ENCODE results near the gene THRSP. TPM values are rescaled to one million over a fixed set of nuclear protein-coding genes. Genes with fewer than 3 reads are reported as not detected.
A peak's percentile ranks its signal among the peaks of the same experiment; 100 is the strongest.

The THRSP gene
- total RNA-seq, 2 experiments from 2014 or later = not detected

DNA sequence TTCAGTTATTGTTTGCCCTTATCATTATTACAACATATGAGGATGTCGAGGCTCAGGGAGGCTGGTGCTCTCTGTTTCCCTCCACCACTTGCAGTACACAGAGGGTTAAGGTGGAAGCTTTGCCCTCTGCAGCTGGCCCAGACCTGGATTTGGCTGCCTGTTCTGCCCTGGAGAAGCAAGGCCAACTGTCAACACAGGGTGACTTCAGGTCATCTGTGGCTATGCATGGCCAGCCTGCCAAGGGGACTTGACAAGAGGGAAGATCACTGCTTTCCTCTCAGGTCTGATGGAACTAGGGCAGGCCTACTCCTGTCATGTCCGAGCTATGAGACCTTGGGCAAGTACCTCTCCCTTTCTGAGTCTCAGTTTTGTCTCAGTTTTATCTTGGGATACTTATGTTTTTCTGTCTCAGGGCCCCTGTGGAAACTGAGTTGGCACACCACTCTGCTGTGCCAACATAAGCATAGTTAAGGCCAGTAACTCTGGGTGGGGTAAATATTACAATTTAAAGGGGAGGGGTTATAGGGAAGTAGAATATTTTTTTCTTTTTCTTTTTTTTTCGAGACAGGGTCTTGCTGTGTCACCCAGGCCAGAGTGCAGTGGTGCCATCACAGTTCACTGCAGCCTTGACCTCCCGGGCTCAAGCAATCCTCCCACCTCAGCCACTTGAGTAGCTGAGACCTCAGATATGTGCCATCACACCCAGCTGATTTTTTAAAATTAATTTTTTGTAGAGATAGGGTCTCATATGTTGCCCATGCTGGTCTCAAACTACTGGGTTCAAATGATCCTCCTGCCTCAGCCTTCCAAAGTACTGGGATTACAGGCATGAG, 2.4 kb upstream of the THRSP start:
- Mint-ChIP-seq H3K27ac (no peak overlapping the region), H3K9me3 (no peaks in the 10 kb centered on the region), H3K4me1 (no peaks in the 10 kb centered on the region), H3K27me3 (no peaks in the 10 kb centered on the region), H3K36me3 (ENCODE audit: low read depth) (peaks cover 6% of the 10 kb centered on the region), H3K4me3 (no peak overlapping the region)
- no peak for DNase-seq
- ChIA-PET CTCF (interaction anchor here (0.6 to 1.1 kb wide), 3 partner anchors 15 to 503 kb away, joined by 3 to 6 read pairs (median 5); no protein-coding TSS in a partner anchor), POLR2A (no interaction called here)

DNA sequence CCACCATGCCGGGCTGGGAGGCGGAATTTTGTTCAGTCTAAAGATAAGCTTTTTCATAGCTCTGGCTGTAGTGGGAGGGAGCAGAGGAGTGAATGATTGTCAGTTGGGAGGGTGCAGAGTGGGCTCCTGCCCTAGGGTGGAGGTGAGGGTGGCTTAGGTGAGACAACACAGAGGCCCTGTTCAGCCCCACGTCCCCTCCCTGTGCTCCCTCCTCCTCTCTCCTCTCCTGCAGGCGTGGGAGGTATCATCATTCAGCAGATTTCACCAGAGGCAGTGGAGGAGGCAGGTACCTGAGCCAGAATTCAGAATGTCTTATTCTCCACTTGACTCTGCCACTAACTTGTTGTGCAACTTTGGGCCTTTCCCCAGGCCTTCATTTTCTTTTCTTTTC, 1.7 kb upstream of the THRSP start:
- Mint-ChIP-seq H3K27ac (no peak overlapping the region), H3K36me3 (ENCODE audit: low read depth) (peaks cover 6% of the 10 kb centered on the region), H3K27me3 (no peaks in the 10 kb centered on the region), H3K4me3 (no peak overlapping the region), H3K9me3 (no peaks in the 10 kb centered on the region), H3K4me1 (no peaks in the 10 kb centered on the region)
- ChIA-PET POLR2A (no interaction called here), CTCF (interaction anchor here (0.6 kb wide), 1 partner anchor 134 kb away, joined by 5 read pairs; no protein-coding TSS in a partner anchor)
- no peak for DNase-seq

DNA sequence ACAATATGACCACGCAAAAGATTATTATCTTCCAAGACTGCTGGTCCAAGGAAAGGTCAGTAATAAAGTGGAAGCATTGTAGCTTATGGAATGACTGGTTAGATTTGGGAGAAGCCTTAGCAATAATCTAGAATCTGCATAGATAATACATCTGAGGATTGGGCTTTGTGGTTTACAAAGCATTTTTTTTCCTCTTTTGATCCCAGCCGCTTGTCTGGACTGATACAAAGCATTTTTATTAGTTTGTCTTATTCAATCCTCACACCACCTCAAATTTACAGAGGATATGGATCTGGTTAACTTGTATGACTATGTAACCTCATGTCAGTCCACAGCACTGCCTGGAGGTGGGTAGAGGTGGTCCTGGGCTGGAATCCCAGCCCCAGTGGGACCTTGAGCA, 990 bp upstream of the THRSP start:
- Mint-ChIP-seq H3K27me3 (no peaks in the 10 kb centered on the region), H3K27ac (no peak overlapping the region), H3K4me1 (no peaks in the 10 kb centered on the region), H3K36me3 (ENCODE audit: low read depth) (peaks cover 12% of the 10 kb centered on the region), H3K9me3 (no peaks in the 10 kb centered on the region), H3K4me3 (no peak overlapping the region)
- POLR2A ChIA-PET = no interaction called here
- no peak for DNase-seq
- CTCF ChIA-PET = interaction anchor here (1.0 kb wide), 1 partner anchor 13 kb away, joined by 3 read pairs; no protein-coding TSS in a partner anchor

DNA sequence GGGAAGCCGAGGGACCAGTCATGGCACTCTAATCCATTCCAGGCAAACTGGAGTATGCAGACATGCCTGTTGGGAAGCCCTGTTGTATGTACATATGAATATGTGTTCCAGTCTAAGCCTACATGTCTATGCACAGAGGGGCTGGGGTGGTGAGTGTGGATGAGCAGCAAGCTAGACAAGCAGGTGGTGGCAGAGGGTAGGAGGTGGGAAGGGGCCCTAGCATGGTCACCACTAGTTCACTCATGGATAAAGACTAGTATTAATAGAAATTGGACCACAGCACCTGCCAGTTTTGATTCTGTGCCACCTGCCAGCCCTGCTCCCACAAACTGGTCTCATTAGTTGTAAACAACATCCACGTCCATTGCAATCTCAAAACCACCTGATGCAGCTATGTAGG, 1.5 kb downstream of the THRSP start:
- no peaks in the 10 kb centered on the region for H3K9me3 Mint-ChIP-seq
- no peak for DNase-seq
- ChIA-PET POLR2A (no interaction called here), CTCF (interaction anchor here (0.8 to 1.0 kb wide), 2 partner anchors 14 to 19 kb away, joined by 3 to 4 read pairs; no protein-coding TSS in a partner anchor)
- no peaks in the 10 kb centered on the region for H3K27me3 Mint-ChIP-seq
- no peak overlapping the region for H3K4me3 Mint-ChIP-seq
- no peak overlapping the region for H3K27ac Mint-ChIP-seq
- peaks cover 31% of the 10 kb centered on the region for H3K36me3 Mint-ChIP-seq (ENCODE audit: low read depth)
- peaks cover 1% of the 10 kb centered on the region for H3K4me1 Mint-ChIP-seq

DNA sequence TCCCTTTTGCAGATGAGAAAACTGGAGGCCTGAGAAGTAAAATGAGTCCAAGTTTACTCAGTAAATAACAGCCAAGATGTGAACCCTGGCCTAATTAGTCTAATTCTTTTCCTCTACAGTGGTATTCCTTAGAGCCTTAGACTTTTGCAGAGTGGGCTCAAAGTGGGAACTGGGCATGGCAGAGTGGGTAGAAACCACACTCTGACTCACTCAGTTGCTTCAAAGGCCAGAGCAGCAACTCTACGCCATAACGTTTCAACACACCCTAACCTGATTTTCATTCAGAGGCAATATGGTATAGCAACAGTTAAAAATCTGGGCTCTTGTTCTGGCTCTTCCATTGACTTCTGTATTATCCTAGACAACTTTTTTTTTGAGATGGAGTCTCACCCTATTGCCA, 2.8 kb downstream of the THRSP start:
- no peaks in the 10 kb centered on the region for H3K27me3 Mint-ChIP-seq
- peaks cover 1% of the 10 kb centered on the region for H3K4me1 Mint-ChIP-seq
- H3K9me3 Mint-ChIP-seq = no peaks in the 10 kb centered on the region
- ChIA-PET CTCF (interaction anchor here (0.8 to 1.2 kb wide), 3 partner anchors 16 to 122 kb away, joined by 3 read pairs; partner anchors contain the start of gene KCTD21), POLR2A (no interaction called here)
- DNase-seq = no peak
- peaks cover 39% of the 10 kb centered on the region for H3K36me3 Mint-ChIP-seq (ENCODE audit: low read depth)
- no peak overlapping the region for H3K27ac Mint-ChIP-seq
- no peak overlapping the region for H3K4me3 Mint-ChIP-seq

DNA sequence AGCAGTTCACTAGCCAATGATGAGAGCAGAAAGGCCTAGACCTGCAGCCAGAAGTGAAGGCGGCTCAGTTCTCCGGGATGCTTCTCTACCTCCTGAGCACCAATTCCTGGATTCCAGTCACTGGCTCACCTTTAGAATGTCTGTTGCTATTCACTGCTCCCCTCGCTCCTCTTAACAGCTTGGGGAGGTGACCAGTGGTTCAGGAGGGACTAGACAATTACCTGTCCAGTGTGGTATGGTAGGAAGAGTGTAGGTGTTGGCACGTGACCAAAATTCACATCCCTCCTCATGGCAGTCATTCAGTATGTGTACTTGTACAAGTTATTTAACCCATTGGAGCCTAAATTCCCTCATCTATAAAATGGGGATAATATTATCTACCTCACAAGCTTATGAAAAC, 4.0 kb downstream of the THRSP start:
- Mint-ChIP-seq H3K4me3 (no peak overlapping the region), H3K4me1 (peaks cover 5% of the 10 kb centered on the region), H3K27me3 (no peaks in the 10 kb centered on the region), H3K36me3 (ENCODE audit: low read depth) (peaks cover 49% of the 10 kb centered on the region), H3K27ac (no peak overlapping the region), H3K9me3 (no peaks in the 10 kb centered on the region)
- DNase-seq = no peak
- ChIA-PET CTCF (interaction anchor here (1.3 to 2.8 kb wide), 2 partner anchors 11 to 497 kb away, joined by 4 to 10 read pairs; no protein-coding TSS in a partner anchor), POLR2A (no interaction called here)

DNA sequence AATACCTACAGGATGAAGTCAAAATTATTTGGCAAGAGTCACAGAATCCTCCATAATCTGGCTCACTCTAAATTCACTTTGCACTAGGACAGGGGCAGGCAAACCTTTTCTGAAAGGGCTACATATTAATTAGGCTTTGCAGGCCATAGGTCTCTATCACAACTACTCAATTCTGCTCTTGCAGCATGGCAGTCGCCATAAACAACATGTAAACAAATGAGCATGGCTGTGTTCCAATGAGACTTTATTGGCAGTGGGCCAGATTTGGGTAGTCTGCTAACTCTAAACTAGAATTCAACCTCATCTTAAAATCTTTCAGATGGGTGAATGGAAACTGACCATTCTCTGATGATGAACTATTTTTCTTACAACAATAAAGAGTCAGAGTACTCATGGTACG, 5.8 kb downstream of the THRSP start:
- no peak overlapping the region for H3K4me3 Mint-ChIP-seq
- H3K27me3 Mint-ChIP-seq = no peaks in the 10 kb centered on the region
- POLR2A ChIA-PET = no interaction called here
- peaks cover 7% of the 10 kb centered on the region for H3K4me1 Mint-ChIP-seq
- DNase-seq = no peak
- H3K36me3 Mint-ChIP-seq (ENCODE audit: low read depth) = peaks cover 52% of the 10 kb centered on the region
- H3K27ac Mint-ChIP-seq = no peak overlapping the region
- CTCF ChIA-PET = interaction anchor here (2.8 kb wide), 1 partner anchor 9 kb away, joined by 10 read pairs; no protein-coding TSS in a partner anchor
- H3K9me3 Mint-ChIP-seq = no peaks in the 10 kb centered on the region

DNA sequence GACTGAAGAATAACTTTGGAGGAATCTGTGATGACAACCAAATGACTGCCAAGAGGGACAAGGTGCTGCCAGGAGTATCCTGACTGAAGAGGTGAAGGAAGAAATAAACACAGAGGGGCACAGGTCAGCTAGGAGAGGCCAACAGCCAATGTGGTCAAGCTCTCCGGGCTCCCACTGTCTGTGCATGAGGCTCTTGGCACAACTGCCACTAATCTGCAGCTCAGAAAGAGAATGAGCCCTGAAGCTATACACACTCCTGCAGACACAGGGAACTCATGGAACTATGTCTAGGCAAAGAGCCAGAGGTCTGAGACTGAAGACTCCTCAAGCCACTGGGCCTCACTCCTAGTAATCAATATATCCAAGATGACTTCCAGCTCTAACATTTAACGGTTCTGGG, 7.0 kb downstream of the THRSP start:
- H3K9me3 Mint-ChIP-seq = no peaks in the 10 kb centered on the region
- CTCF ChIA-PET = interaction anchor here (1.2 kb wide), 1 partner anchor 9 kb away, joined by 4 read pairs; the partner anchor contains the start of gene NDUFC2
- POLR2A ChIA-PET = no interaction called here

DNA sequence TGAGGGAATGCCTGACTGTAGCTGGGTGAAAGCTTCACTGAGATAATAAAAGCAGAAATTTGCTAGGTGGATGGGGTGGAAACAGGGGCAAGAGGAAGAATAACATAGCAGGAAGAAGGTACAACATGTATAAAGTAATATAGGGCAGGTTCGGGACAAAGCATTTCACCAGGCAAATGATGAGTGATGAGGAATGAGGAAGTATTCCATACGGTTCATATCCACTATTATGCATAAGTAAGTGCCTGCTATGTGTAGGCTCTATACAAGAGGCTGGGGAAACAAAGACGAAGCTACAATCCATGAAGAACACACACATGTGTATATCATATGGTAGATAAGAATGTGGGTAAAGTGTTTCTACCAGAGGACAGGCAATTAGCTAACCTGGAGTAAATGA, 8.1 kb downstream of the THRSP start:
- CTCF ChIA-PET = interaction anchor here (0.5 to 0.8 kb wide), 2 partner anchors 9 to 1207 kb away, joined by 3 to 6 read pairs; no protein-coding TSS in a partner anchor
- peaks cover 61% of the 10 kb centered on the region for H3K36me3 Mint-ChIP-seq (ENCODE audit: low read depth)
- POLR2A ChIA-PET = no interaction called here

More for the DNA sequence above, 7.0 kb downstream of the THRSP start:
- Mint-ChIP-seq H3K27me3 (no peaks in the 10 kb centered on the region), H3K36me3 (ENCODE audit: low read depth) (peaks cover 52% of the 10 kb centered on the region), H3K4me3 (no peak overlapping the region), H3K4me1 (peaks cover 13% of the 10 kb centered on the region), H3K27ac (no peak overlapping the region)
- no peak for DNase-seq

DNA sequence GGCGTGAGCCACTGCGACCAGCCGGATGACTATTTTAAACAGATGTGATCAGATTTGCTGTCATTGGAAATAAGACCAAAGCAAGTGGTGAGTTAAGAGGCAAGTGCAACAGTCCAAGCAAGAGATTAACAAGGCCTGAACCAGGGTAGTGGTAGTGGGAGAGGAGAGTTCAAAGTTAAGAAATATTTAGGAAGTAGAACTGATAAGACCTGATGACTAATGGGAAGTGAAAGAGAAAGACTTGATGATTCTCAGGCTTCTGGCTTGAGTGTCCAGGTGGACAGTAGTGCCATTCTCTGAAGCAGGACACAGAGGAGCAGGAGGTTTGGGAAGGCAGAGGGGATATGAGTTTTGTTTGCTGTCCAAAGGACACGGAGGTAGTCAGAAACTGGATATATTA, 8.8 kb downstream of the THRSP start:
- H3K27me3 Mint-ChIP-seq = no peaks in the 10 kb centered on the region
- peaks cover 60% of the 10 kb centered on the region for H3K36me3 Mint-ChIP-seq (ENCODE audit: low read depth)
- DNase-seq = no peak
- no peak overlapping the region for H3K4me3 Mint-ChIP-seq
- no peak overlapping the region for H3K27ac Mint-ChIP-seq
- H3K9me3 Mint-ChIP-seq = no peaks in the 10 kb centered on the region
- H3K4me1 Mint-ChIP-seq = peaks cover 27% of the 10 kb centered on the region
- CTCF ChIA-PET = interaction anchor here (0.8 kb wide), 1 partner anchor 8 kb away, joined by 6 read pairs; no protein-coding TSS in a partner anchor
- POLR2A ChIA-PET = no interaction called here

More for the DNA sequence above, 8.1 kb downstream of the THRSP start:
- Mint-ChIP-seq H3K9me3 (no peaks in the 10 kb centered on the region), H3K27me3 (no peaks in the 10 kb centered on the region), H3K4me1 (peaks cover 22% of the 10 kb centered on the region), H3K27ac (no peak overlapping the region), H3K4me3 (no peak overlapping the region)
- no peak for DNase-seq

DNA sequence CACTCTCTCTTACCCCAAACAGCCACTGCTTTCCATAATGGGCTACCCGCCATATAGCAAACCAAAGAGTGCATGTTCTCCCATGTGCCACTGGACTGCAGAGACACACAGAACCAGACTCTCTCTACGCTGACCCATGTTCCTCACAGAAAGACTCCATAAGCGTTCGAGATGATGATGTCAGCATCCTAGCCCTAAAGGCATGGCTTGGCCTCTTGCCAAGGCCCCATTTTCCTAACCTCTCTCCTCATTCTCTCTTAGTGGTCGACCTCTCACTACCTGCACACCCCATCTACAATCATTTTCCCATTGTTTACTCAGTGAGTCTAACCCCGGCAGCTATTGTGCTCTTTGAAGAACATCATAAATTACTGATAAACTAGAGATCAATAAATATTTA, 11.1 kb downstream of the THRSP start:
- CTCF ChIA-PET = interaction anchor here (0.9 kb wide), 1 partner anchor 28 kb away, joined by 3 read pairs; no protein-coding TSS in a partner anchor
- POLR2A ChIA-PET = no interaction called here
- no peak for DNase-seq

DNA sequence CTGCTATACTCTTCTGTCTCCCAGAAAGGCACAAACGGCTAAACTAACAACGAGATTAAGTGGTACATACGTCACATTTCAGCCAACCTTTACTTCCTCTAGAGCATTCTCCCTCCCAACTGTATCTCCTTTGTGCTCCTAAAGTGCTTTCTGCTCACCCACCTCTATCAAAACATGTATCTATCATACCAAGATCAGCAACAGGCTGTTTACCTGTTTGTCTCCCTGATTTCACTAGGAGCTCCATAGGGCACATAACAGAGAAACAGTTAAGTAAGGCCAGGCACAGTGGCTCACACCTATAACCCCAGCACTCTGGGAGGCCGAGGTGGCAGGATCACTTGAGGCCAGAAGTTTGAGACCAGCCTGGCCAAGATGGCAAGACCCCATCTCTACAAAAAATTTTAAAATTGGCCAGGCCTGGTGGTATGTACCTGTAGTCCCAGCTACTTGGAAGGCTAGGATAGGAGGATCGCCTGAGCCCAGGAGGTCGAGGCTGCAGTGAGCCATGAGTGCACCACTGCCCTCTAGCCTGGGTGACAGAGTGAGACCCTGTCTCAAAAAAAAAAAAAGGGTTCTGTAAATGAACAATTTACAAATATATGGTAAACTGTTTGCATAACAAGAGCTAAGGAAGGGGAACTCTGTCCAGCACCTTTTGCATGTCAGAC, 13.2 kb downstream of the THRSP start:
- no peaks in the 10 kb centered on the region for H3K9me3 Mint-ChIP-seq
- ChIA-PET CTCF (interaction anchor here (1.8 to 2.7 kb wide), 3 partner anchors 8 to 63 kb away, joined by 4 to 10 read pairs (median 7); partner anchors contain the start of gene ALG8), POLR2A (interaction anchor here (0.6 kb wide), 1 partner anchor 126 kb away, joined by 5 read pairs; no protein-coding TSS in a partner anchor)
- no peak overlapping the region for H3K27ac Mint-ChIP-seq
- H3K36me3 Mint-ChIP-seq (ENCODE audit: low read depth) = peaks cover 36% of the 10 kb centered on the region
- H3K4me1 Mint-ChIP-seq = peaks cover 56% of the 10 kb centered on the region
- no peaks in the 10 kb centered on the region for H3K27me3 Mint-ChIP-seq
- no peak overlapping the region for H3K4me3 Mint-ChIP-seq
- DNase-seq = no peak

More for the DNA sequence above, 11.1 kb downstream of the THRSP start:
- Mint-ChIP-seq H3K9me3 (no peaks in the 10 kb centered on the region), H3K4me1 (peaks cover 36% of the 10 kb centered on the region), H3K27me3 (no peaks in the 10 kb centered on the region), H3K4me3 (no peak overlapping the region), H3K36me3 (ENCODE audit: low read depth) (peaks cover 52% of the 10 kb centered on the region), H3K27ac (peak overlapping the region; percentile 17)
